Hindlimb muscle (tissue), 1 donor: ENCODE measurements around the gene SLC38A5. TPM values are rescaled to one million over a fixed set of nuclear protein-coding genes. Genes with fewer than 3 reads are reported as not detected.
"Not testable (repeated sequence)": the region's sequence is repeated elsewhere in the genome, so short reads cannot be mapped to it uniquely, and the experiment has no call there.

Source experiments
- DNase-seq: peaks from one replicate; pipeline ENCODE4 v3.0.0-alpha.2; 2013
- polyA plus RNA-seq: library from polyadenylated mRNA; unstranded; fragments of 120-200 nt; gene quantifications from one replicate; pipeline ENCODE4 v1.2.1, GENCODE V29; 2013; ENCODE audit not compliant: insufficient read length

The SLC38A5 gene
- 6.7 TPM for polyA plus RNA-seq

- DNase-seq: no peak
These were observed at the start of gene SLC38A5 for GRCh38 chrX:48470110-48470832. SLC38A5 (minus strand) TSS chrX:48470260; CDS start chrX:48467924, 2,336 bp downstream.

DNA sequence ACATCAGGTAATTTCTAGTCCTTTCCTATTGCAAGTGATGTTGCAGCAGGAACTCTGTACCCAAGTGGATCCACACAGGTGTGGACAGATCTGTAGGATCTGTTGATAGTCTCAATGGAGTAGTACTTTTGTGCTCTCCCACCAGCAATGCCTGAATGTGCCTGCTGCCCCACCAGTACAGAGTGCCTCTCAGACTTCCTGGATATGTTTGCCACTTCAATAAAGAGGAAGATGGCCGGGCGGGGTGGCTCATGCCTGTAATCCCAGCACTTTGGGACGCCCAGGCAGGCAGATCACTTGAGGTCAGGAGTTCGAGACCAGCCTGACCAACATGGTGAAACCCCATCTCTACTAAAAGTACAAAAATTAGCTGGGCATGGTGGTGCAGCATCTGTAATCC lies 49.4 kb upstream of the SLC38A5 start:
- DNase-seq: not testable (repeated sequence)

DNA sequence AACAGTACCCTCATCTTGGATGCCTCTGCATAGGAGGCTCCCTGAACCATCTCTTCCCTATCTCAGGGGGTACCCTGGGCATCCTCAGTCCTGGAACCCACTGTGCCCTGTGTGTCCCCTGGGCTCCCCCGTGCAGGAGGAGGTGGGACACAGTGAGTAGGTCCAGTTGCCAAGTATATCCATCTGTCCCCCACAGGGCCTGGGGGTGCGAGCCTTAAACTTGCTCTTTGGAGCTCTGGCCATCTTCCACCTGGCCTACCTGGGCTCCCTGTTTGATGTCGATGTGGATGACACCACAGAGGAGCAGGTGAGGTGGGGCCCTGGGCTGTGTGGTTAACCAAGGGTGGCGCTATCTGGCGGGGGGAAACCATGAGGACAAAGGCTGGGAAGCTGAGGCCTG lies 46.9 kb upstream of the SLC38A5 start:
- DNase-seq: no peak

GRCh38 chrX:48516285-48516684 lies 46.2 kb upstream of the SLC38A5 start:
- DNase-seq: no peak

DNA sequence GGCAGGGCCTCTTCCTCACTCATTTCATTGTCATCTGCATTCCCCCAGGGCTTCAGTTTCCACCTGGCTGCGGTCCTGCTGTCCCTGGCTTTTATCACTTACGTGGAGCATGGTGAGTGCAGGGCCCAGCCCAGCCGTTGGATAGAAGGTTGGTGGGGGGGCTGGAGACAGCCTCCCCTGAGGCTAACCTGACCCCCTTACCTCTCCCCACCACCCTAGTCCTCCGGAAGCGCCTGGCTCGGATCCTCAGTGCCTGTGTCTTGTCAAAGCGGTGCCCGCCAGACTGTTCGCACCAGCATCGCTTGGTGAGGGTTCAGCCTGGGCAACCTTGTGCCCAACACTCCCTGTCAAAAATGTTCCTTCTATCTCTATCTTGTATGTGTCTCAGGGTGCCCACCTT lies 45.8 kb upstream of the SLC38A5 start:
- DNase-seq: no peak

DNA sequence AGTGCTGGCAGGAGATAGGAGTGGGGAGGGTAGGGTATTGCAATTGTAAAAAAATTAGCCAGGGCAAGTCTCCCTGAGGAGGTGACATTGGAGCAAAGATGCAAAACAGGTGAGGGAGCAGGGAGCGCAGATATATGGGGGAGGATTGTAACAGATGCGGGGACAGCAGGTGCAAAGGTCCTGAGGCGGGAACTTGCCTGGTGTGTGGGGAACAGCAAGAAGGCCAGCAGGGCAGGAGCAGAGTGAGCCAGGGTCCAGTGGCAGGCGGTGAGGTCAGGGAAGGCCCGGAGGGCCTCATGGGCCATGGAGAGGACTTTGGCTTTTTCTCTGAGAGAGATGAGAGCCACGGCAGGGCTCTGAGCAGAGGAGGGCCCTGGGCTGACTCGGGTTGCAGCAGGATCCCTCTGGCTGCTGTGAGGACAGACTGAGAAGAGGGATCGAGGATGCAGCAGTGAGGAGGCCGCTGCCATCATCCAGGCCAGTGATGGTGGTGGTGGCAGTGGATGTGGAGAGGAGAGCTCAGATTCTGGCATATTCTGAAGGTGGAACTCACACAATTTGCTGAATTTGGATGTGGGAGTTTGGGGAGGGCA lies 44.9 kb upstream of the SLC38A5 start:
- DNase-seq: no peak

DNA sequence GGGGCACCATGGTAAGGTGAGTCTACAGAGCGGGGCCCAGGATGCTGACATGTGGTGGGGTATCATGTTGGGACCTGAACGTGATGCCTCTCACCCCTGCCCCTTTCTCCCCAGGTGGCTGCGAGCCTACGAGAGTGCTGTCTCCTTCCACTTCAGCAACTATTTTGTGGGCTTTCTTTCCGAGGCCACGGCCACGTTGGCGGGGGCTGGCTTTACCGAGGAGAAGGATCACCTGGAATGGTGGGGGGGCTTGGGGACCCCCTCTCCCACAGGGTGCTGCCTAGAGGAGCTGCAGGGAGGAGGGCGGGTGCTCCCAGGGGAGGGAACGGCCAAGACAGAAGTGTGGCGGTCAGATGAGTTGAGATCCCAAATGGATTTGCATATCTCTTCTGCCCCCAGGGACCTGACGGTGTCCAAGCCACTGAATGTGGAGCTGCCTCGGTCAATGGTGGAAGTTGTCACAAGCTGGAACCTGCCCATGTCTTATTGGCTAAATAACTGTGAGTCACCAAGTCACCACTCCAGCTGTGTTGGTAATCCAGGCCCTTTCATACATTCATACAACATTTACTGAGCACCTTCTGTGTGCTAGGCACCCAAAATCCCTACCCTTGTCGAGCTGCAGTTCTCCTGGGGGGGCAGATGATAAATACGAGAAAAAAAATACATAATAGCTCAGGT lies 44.2 kb upstream of the SLC38A5 start:
- no peak for DNase-seq

DNA sequence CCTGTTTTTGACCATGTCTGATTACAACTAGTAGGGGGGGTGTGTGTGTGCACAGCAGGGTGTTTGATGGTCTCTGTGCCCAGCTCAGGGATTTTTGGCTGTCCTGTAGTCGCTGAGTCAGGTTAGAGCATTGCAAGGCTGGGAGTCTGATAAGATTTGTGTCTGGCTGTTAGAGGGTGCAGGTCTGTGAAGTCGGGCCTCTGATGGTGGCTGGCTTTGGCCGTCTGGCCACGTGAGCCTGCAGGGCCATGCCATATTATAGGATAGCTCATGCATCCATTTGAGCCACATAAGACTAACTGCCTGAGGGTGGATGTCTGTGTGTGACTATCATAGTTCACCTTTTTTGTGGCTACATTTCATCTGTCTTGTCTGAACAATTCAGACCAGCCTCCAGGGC lies 43.6 kb upstream of the SLC38A5 start:
- no peak for DNase-seq

DNA sequence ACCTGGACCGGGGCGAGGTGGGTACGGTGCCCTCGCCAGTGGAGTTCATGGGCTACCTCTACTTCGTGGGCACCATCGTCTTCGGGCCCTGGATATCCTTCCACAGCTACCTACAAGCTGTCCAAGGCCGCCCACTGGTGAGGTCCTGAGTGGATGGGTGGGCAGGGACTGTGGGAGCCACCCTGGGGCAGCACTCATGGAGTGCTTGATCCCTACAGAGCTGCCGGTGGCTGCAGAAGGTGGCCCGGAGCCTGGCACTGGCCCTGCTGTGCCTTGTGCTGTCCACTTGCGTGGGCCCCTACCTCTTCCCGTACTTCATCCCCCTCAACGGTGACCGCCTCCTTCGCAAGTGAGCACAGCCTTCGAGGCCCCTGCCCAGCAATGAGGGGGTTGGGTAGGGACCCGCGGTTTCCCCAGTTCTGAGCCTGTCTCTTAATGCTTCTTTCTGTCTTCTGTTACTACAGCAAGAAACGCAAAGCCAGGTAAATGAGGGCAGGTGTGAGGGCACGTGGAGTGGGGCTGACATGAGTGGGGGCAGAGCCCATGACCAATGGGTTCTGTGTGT lies 42.4 kb upstream of the SLC38A5 start:
- no peak for DNase-seq

- DNase-seq: no peak
These were observed 41.5 kb upstream of the SLC38A5 start for GRCh38 chrX:48511560-48511959.

DNA sequence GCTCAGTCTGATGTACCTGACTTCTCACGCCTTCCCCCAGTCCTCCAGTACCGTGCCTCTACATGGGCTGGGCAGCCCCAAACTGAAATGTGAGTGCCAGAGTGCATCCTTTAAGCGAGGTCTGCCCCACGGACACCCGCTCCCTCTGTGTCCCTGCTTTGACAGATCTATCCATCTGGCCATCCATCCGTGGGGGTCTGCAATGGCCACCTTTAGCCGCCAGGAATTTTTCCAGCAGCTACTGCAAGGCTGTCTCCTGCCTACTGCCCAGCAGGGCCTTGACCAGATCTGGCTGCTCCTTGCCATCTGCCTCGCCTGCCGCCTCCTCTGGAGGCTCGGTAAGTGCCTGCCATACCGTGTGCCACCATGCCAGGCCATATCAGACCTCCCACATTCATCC lies 39.6 kb upstream of the SLC38A5 start:
- no peak for DNase-seq

DNA sequence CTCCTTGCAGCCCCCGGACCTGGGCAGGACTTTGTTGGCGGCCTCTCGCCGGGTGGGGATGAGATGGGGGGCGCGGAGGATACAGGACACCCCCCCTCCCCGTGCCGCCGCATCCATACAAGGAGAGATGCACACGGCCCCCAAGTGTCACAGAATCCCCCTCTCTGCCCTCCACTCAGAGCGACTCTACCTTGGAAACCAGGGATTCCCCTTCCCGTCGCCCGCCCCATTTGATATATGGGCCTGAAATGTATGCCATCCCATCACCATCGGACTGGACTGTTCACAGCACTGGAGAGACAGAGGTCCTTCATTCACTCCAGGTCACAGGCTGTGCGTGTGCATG lies 39.2 kb upstream of the SLC38A5 start:
- DNase-seq: peak; percentile 4

- peak; percentile 67 for DNase-seq
These were observed 38.6 kb upstream of the SLC38A5 start, which contains the start of gene PORCN for GRCh38 chrX:48508400-48509244. PORCN (plus strand) TSS chrX:48508992; CDS start chrX:48509821, 829 bp downstream.

GRCh38 chrX:48507246-48507645 lies 37.2 kb upstream of the SLC38A5 start:
- no peak for DNase-seq

DNA sequence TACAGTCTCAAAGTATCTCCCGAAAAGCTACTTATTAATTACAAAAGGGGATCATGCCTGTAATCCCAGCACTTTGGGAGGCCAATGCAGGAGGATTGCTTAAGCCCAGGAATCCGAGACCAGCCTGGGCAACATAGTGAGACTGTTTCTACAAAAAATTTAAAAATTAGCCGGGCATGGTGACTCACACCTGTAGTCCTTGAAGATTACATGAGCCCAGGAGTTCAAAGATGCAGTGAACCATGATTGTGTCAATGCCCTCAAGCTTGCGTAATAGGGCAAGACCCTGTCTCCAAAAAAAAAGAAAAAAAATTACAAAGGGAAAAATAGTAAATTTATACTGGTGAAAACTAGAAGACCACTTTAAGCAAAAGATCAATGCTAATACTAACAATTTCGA lies 35.4 kb upstream of the SLC38A5 start:
- no peak for DNase-seq

- no peak for DNase-seq
These were observed 34.2 kb upstream of the SLC38A5 start for GRCh38 chrX:48504261-48504660.

- no peak for DNase-seq
These were observed 28.3 kb upstream of the SLC38A5 start for GRCh38 chrX:48498374-48498809.

- DNase-seq: no peak
These were observed 27.8 kb upstream of the SLC38A5 start for GRCh38 chrX:48497871-48498270.

GRCh38 chrX:48496660-48497059 lies 26.6 kb upstream of the SLC38A5 start:
- DNase-seq: no peak

DNA sequence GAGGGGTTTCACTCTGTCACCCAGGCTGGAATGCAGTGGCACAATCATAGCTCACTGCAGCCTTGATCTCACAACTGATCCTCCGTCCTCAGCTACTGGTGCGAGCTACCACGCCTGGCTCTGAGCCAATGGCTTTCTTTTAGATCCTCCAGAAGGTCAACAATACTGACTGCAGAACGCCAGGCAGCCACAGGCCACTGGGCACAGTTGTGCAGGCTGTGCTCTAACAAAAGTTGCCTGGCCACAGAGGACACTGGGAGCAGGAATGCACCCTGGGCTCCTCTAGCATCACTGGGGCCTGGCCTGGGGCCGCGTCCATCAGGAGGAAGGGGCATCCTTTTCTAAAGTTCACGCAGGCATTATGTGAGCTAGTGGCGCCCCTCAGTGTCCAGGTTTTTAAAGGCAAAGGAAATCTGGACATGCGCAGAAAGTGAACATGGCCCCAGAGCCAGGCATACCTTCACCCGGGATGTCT lies 23.9 kb upstream of the SLC38A5 start:
- DNase-seq: no peak

GRCh38 chrX:48492293-48492910 lies 22.3 kb upstream of the SLC38A5 start:
- DNase-seq: no peak

DNA sequence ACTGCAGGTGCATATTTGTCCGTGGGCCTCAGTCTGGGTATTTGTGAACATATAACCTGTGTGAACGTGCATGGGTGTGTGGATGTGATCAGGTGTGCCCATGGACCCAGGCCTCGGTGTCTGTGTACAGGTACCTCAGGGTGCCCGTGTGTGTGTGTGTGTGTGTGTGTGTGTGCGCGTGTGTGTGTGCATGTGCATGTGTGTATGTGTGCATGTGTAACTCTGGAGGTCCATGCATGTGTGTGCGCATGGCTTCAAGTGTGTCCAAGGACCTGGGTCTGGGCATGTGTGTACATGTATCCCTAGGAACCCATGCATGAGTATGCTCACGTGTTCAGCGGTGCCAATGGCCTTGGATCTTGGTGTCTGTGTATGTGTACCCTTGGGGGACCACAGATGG lies 21.7 kb upstream of the SLC38A5 start:
- DNase-seq: no peak
